Duodenal mucosa (tissue), 2 donors: Measurements from ENCODE around the gene SH3BP2.
A peak's percentile ranks its signal among the peaks of the same experiment; 100 is the strongest.

Source experiments
- H3K27ac ChIP-seq: one replicate; pipeline ENCODE4 v1.7.0; 2013; ENCODE audit warnings: low read depth, low read length
- H3K27me3 ChIP-seq, 2 donors: one replicate each; pipeline ENCODE4 v1.7.0; 2013; ENCODE audit warnings: low read length in 2 of 2, control low read depth in 1 of 2; ENCODE audit not compliant: insufficient read depth in 2 of 2, control insufficient read depth in 1 of 2
- H3K36me3 ChIP-seq, 2 donors: one replicate each; pipeline ENCODE4 v1.7.0; 2013; ENCODE audit warnings: low read length in 2 of 2, control low read depth in 1 of 2; ENCODE audit not compliant: insufficient read depth in 2 of 2, control insufficient read depth in 1 of 2
- H3K4me1 ChIP-seq, 2 donors: one replicate each; pipeline ENCODE4 v1.7.0; 2013; ENCODE audit warnings: low read length in 2 of 2, control low read depth in 1 of 2; ENCODE audit not compliant: insufficient read depth in 2 of 2, control insufficient read depth in 1 of 2
- H3K4me3 ChIP-seq, 2 donors: one replicate each; pipeline ENCODE4 v1.7.0; 2013; ENCODE audit warnings: low read length in 2 of 2, low read depth in 1 of 2
- H3K9ac ChIP-seq, 2 donors: one replicate each; pipeline ENCODE4 v1.7.0; 2013; ENCODE audit warnings: low read length in 2 of 2, low read depth in 1 of 2
- H3K9me3 ChIP-seq, 2 donors: one replicate each; pipeline ENCODE4 v1.7.0; 2013; ENCODE audit warnings: low read length in 2 of 2, control low read depth in 1 of 2; ENCODE audit not compliant: control insufficient read depth in 1 of 2

The SH3BP2 gene

DNA sequence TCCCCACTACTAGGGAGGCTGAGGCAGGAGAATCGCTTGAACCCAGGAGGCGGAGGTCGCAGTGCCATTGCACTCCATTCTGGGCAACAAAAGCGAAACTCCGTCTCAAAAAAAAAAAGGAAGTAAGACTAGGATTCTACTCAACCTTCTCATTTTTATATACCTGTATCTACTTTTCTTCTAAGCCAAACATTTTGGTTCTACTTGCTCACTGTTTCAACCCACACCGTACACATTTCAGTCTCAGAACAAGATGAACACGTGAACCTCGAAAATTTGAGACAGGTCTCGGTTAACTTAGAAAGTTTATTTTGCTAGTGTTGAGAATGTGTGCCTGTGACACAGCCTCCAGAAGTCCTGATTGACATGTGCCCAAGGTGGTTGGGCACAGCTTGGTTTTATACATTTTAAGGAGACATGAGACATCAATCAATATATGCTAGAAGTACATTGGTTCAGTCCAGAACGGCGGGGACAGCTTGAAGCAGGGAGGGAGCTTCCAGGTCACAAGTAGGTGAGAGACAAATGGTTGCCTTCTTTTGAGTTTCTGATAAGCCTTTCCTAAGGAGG is 54.5 kb downstream of the SH3BP2 start:
- Histone ChIP-seq H3K27me3 (no peaks in the 10 kb centered on the region), H3K27ac (no peak overlapping the region), H3K9ac (no peak overlapping the region), H3K4me1 (peaks cover 53 to 54% of the 10 kb centered on the region in 2 donors), H3K36me3 (no peaks in the 10 kb centered on the region), H3K4me3 (no peak overlapping the region), H3K9me3 (no peaks in the 10 kb centered on the region)

DNA sequence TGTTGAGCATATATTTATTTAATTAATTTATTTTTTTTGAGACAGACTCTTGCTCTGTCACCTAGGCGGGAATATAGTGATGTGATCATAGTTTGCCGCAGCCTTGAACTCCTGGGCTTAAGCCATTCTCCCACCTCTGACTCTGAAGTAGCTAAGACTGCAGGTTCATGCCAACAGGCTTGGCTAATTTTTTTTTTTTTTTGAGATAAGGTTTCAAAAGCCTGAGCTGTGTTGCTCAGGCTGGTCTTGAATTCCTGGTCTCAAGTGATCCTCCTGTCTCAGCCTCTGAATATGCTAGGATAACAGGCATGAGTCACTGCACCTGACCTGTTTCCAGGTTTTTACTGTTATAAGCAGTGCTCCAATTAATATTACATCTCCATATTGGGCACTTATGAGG is 55.6 kb downstream of the SH3BP2 start:
- Histone ChIP-seq H3K27ac (peak overlapping the region; percentile 8), H3K9ac (peak overlapping the region in 1 of 2 donors; percentile 17), H3K27me3 (no peaks in the 10 kb centered on the region), H3K4me1 (peaks cover 52 to 55% of the 10 kb centered on the region in 2 donors), H3K9me3 (no peaks in the 10 kb centered on the region), H3K4me3 (no peak overlapping the region), H3K36me3 (peaks cover 0 to 3% of the 10 kb centered on the region in 2 donors)

DNA sequence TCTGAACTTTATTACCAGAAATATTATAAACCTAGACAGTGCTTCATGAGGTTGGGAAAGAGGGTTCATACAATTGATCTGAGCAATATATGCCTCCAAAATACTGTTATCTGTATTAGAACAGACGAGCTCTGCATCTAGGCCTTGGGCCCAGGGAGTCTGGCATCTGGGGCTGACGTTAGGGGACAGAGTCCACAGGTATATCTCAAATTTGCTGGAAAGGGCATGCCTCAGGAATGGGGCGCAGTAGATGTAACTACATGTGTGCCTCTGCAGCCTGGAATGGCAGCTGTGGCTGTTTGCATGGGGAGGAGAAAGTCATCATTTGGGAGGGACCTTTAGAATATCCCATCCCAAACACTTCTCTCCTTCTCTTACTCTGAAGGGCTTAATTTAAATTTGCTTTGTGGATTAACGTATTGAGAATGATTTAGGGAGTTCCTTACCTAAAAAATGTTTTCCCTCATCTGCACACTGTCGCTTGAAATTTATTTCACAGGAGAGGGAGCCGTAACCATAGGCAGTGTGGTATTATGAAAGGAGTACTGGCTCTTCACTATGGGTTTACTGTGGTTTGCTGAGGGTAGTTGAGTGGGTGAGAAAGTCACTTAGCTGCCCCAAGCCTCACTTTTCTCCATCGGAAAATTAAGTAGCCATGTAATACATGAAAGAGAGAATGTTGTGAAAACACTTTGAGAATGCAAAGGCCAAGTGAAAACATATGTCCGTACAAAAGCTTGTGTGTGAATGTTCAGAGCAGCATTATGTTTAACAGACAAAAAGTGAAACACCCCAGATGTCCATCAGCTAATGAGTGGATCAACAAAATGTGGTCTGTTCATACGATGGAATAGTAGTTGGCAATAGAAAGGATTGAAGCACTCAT is 56.6 kb downstream of the SH3BP2 start:
- H3K4me1 ChIP-seq = peaks cover 52 to 61% of the 10 kb centered on the region in 2 donors
- peak overlapping the region in 1 of 2 donors; percentile 42 for H3K9ac ChIP-seq
- H3K36me3 ChIP-seq = peaks cover 0 to 14% of the 10 kb centered on the region in 2 donors
- H3K9me3 ChIP-seq = no peaks in the 10 kb centered on the region
- H3K27me3 ChIP-seq = no peaks in the 10 kb centered on the region
- H3K27ac ChIP-seq = peak overlapping the region; percentile 1
- H3K4me3 ChIP-seq = peak overlapping the region in 1 of 2 donors; percentile 6

DNA sequence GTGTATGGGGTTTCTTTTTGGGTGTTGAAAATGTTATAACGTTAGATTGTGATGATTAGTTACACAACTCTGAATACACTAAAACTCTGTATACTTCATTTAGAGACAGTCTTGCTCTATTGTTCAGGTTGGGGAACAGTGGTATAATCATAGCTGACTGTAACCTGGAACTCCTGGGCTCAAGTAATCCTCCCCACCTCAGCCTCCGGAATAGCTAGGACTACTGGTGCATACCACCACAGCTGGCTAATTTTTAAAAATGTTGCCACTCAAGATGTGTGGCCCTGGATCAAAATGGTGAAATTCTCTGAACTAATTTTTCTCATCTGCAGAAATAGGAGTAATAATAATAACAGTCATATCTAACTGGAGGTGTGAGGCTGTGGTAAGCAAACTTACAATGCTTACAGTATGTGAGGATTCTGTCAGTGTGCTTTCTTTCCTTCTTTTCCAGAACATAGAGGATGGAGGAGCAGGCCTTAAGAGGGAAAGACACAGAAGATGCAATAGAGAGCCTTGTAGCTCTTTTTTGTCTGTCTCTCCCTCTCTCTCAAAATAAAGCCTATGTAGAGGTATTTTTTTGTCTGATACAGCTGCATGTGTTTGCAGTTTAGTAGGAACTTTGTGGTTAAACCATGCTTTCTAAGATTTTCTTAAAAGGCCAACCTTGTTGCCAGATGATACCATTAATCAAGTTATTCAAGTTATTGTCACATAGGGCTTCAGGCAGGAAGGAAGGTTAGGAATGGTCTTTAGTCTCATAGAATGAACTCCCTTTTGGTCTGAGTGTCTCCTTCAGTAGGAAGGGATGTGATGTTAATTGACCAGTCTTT is 58.3 kb downstream of the SH3BP2 start:
- H3K9me3 ChIP-seq = no peaks in the 10 kb centered on the region
- H3K27me3 ChIP-seq = no peaks in the 10 kb centered on the region
- no peak overlapping the region for H3K4me3 ChIP-seq
- peaks cover 42 to 52% of the 10 kb centered on the region in 2 donors for H3K4me1 ChIP-seq
- H3K36me3 ChIP-seq = peaks cover 0 to 21% of the 10 kb centered on the region in 2 donors
- no peak overlapping the region for H3K27ac ChIP-seq
- peak overlapping the region in 1 of 2 donors; percentile 25 for H3K9ac ChIP-seq

DNA sequence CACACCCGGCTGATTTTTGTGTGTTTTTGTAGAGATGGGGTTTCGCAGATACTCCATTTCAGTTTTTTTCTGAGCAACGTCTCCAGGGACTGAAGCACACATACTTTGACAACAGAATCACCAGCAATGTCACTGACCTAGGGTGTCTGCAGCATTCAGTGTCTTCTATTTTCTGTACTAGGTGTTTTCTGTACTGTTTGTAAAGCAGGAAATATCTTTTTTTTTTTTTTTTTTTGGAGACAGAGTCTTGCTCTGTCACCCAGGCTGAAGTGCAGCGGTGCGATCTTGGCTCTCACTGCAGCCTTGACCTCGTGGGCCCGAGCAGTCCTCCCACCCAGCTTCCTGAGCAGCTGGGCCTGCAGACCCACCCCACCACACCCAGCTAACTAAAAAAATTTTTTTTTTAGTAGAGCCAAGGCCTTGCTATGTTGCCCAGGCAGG is 59.6 kb downstream of the SH3BP2 start:
- Histone ChIP-seq H3K9me3 (no peaks in the 10 kb centered on the region), H3K4me1 (peaks cover 41 to 55% of the 10 kb centered on the region in 2 donors), H3K27me3 (no peaks in the 10 kb centered on the region), H3K27ac (no peak overlapping the region), H3K4me3 (no peak overlapping the region), H3K36me3 (peaks cover 0 to 21% of the 10 kb centered on the region in 2 donors), H3K9ac (peak overlapping the region in 1 of 2 donors; percentile 37)

DNA sequence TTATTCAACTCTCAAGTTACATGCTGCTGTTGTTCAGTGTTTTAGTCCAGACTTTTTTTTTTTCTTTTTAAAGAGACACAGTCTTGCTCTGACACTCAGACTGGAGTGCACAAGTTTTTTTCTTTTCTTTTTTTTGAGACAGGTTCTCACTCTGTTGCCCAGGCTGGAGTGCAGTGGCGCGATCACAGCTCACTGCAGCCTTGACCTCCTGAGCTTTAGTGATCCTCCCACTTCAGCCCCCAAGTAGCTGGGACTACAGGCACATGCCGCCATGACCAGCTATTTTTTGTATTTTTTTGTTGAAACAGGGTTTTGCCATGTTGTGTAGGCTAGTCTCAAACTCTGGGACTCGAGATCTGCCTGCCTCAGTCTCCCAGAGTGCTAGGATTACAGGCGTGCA is 62.7 kb downstream of the SH3BP2 start:
- Histone ChIP-seq H3K27ac (no peak overlapping the region), H3K4me1 (peaks cover 49 to 57% of the 10 kb centered on the region in 2 donors), H3K27me3 (no peaks in the 10 kb centered on the region), H3K9me3 (no peaks in the 10 kb centered on the region), H3K9ac (no peak overlapping the region), H3K36me3 (peaks cover 0 to 21% of the 10 kb centered on the region in 2 donors), H3K4me3 (no peak overlapping the region)

DNA sequence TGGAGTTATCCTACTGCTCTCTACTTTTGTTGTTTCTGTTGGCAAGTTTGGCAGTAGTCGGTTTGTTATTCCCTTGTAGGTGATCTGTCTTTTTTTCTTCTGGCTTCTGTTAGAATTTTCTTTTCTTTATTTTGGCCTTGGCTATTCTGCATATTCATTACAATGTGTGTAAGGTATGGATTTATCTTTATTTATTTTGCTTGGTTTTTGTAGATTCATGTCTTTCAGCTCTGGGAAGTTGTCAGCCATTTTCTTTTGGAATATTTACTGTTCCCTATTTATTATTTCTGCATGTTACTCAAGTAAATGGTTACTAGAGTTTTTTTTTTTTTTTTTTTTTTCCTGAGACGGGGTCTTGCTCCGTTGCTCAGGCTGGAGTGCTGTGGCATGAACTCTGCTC is 63.4 kb downstream of the SH3BP2 start:
- H3K36me3 ChIP-seq = peaks cover 0 to 21% of the 10 kb centered on the region in 2 donors
- H3K27ac ChIP-seq = no peak overlapping the region
- H3K27me3 ChIP-seq = no peaks in the 10 kb centered on the region
- peaks cover 49 to 64% of the 10 kb centered on the region in 2 donors for H3K4me1 ChIP-seq
- no peak overlapping the region for H3K4me3 ChIP-seq
- H3K9ac ChIP-seq = no peak overlapping the region
- H3K9me3 ChIP-seq = no peaks in the 10 kb centered on the region

DNA sequence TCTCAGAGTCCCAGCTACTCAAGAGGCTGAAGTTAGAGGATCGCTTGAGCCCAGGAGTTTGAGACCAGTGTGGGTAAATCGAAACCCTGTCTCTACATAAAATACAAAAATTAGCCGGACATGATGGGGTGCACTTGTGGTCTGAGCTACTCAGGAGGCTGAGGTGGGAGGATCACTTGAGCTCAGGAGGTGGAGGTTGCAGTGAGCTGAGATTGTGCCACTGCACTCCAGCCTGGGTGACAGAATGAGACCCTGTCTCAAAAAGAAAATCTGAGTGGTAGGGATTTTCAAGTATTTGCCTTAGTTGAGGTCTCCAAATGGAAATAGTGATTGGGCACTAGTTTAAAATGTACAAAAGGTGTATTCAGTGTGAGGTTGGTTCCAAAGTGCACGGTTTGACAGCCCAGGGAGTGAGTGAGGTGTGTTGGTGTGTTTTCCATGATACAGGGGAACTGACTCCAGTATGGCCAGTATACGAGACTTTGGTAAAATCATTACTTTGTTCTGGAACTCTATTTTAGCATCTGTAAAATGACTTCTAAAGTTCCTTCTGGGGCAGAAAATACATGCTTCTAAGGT is 64.6 kb downstream of the SH3BP2 start:
- Histone ChIP-seq H3K9me3 (no peaks in the 10 kb centered on the region), H3K27me3 (no peaks in the 10 kb centered on the region), H3K36me3 (peaks cover 0 to 21% of the 10 kb centered on the region in 2 donors), H3K9ac (no peak overlapping the region), H3K27ac (no peak overlapping the region), H3K4me1 (peaks cover 56 to 73% of the 10 kb centered on the region in 2 donors), H3K4me3 (no peak overlapping the region)

DNA sequence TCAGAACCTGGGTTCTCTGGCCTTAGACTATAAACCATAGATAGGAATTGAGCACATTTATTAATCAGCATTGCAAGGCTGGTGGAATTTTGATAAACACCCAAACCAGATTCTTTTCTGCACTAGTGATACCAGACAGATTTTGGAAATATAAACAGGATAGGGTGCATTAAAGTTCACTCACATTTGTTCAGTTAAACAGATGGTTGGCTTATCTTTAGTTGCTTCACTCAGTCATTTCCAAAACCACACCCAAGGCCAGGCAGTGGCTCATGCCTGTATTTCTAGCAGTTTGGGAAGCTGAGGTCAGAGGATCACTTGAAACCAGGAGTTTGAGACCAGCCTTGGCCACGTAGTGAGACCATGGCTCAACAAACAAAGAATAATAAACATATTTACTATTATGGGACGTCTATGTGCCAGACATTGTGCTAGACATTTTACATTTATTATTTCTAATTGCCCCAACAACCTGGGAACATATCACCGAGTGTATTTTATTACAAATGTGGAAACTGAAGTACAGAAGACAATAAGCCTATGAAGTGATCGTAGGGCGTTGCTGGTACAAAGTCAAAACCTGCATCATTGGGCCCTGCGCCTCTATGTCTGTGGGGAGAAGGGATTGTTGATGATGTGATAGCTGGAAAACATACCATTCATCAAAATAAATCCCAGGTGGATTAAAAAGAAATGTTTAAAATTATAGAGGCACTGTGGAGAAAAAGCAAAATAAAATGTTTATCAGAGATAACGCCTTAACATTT is 65.7 kb downstream of the SH3BP2 start:
- peaks cover 0 to 15% of the 10 kb centered on the region in 2 donors for H3K36me3 ChIP-seq
- no peaks in the 10 kb centered on the region for H3K9me3 ChIP-seq
- H3K27ac ChIP-seq = no peak overlapping the region
- no peaks in the 10 kb centered on the region for H3K27me3 ChIP-seq
- H3K4me3 ChIP-seq = no peak overlapping the region
- peaks cover 60 to 76% of the 10 kb centered on the region in 2 donors for H3K4me1 ChIP-seq
- H3K9ac ChIP-seq = no peak overlapping the region
